ENCODE results near the gene SNN. TPM values are rescaled to one million over a fixed set of nuclear protein-coding genes. Genes with fewer than 3 reads are reported as not detected.

SNN gene
- total RNA-seq, 6 experiments from 2014 or later, result 3.5 to 7.9 (median 5.6) TPM

DNA sequence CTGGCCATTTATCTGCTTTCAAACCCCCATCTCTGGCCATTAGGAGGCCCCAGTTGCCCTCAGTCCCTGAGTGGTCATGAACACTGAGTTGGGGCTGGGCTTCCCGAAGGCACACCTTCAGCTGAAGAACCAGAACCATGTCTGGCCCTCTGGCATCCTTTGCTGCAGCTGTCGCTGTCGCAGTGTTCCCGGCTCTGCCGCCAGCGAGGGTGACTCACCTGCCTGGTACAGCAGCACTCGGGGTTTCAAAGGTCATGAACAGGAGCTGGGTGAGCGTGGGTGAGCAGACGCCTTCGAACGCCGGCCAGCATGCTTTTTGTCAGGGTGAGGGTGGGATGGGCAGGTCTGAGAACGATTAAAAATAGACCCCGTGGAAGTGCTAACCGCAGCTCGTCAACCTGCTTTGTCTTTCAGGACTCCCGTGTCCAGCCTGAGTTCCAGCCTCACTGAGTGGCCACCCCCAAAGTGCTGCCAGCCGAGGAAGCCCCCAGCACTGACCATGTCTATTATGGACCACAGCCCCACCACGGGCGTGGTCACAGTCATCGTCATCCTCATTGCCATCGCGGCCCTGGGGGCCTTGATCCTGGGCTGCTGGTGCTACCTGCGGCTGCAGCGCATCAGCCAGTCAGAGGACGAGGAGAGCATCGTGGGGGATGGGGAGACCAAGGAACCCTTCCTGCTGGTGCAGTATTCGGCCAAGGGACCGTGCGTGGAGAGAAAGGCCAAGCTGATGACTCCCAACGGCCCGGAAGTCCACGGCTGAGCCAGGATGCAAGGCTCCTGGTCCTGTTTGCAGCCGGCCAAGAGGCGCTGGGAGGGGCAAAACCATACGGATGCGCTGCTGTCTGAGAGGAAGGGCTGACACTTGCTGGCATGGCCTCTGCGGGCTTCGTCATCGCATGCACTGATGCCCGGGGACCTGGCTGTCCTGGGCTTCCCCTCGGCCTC is 7.6 kb downstream of the SNN start:
- H3K9me3 ChIP-seq, result no peaks in the 10 kb centered on the region
- intact Hi-C loops (cut with DNase I), result no loop called here
- ATAC-seq (peak; percentile 80 to 85 (median 83)), DNase-seq (peak; percentile 79 to 89 (median 82))
- TF ChIP-seq CTCF (IDR thresholded peaks at IDR 0.05), result peak in 1 of 4 donors; percentile 11
- no peak for TF ChIP-seq POLR2A (IDR thresholded peaks at IDR 0.05)
- peaks cover 6 to 37% (median 14%) of the 10 kb centered on the region in 4 donors for H3K36me3 ChIP-seq
- peaks cover 0 to 25% (median 0%) of the 10 kb centered on the region in 4 donors for H3K4me1 ChIP-seq
- WGBS (ENCODE audit: insufficient coverage, low coverage, low lambda C conversion rate, missing lambda C conversion rate), result 40% methylated on average over 3 of the region's 42 CpGs
- H3K27ac ChIP-seq, result peak overlapping the region in 1 of 3 donors; percentile 64
- no peaks in the 10 kb centered on the region for H3K27me3 ChIP-seq
- H3K4me3 ChIP-seq, result no peak overlapping the region

DNA sequence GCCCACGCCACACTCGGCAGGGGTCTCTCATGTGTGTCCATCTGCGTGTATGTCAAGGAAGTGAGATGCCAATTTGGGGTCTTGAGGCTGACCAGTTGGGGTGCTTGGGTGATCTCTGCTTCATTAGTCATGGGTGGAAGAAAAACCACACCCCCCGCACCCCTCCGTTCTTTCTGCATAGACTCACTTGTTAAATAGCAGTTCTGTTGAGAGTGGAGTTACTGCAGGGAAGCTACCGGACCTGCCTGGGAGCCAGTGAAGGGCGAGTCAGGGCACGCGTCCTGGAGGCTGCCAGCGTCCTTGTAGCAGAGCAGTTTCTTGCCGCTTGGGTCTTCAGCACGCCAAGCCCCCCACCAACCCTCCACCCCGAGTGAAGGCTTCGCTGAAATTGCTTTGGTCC is 8.5 kb downstream of the SNN start:
- Histone ChIP-seq H3K9me3 (no peaks in the 10 kb centered on the region), H3K4me1 (peaks cover 0 to 32% (median 0%) of the 10 kb centered on the region in 4 donors), H3K36me3 (peaks cover 6 to 37% (median 14%) of the 10 kb centered on the region in 4 donors), H3K27ac (no peak overlapping the region), H3K4me3 (no peak overlapping the region), H3K27me3 (no peaks in the 10 kb centered on the region)
- DNase-seq, result no peak
- no peak for TF ChIP-seq CTCF (IDR thresholded peaks at IDR 0.05)
- TF ChIP-seq POLR2A (IDR thresholded peaks at IDR 0.05), result no peak
- intact Hi-C loops (cut with DNase I), result no loop called here
- no peak for ATAC-seq
- 95% methylated on average over 3 of the region's 14 CpGs for WGBS (ENCODE audit: insufficient coverage, low coverage, low lambda C conversion rate, missing lambda C conversion rate)

- Histone ChIP-seq H3K27ac (peak overlapping the region in 2 of 3 donors; percentile 12 to 52), H3K4me1 (peaks cover 0 to 37% (median 0%) of the 10 kb centered on the region in 4 donors), H3K36me3 (peaks cover 6 to 37% (median 16%) of the 10 kb centered on the region in 4 donors), H3K9me3 (no peaks in the 10 kb centered on the region), H3K27me3 (no peaks in the 10 kb centered on the region), H3K4me3 (no peak overlapping the region)
- TF ChIP-seq POLR2A (IDR thresholded peaks at IDR 0.05) (no peak), CTCF (IDR thresholded peaks at IDR 0.05) (no peak)
- intact Hi-C loops (cut with DNase I), result no loop called here
- 59% methylated on average over 9 of the region's 9 CpGs for WGBS (ENCODE audit: insufficient coverage, low coverage, low lambda C conversion rate, missing lambda C conversion rate)
- ATAC-seq, result no peak
- DNase-seq, result no peak
Observed at GRCh38 chr16:11677451-11677951, 9.2 kb downstream of the SNN start.

GRCh38 chr16:11677959-11678881 is 10.0 kb downstream of the SNN start:
- WGBS (ENCODE audit: insufficient coverage, low coverage, low lambda C conversion rate, missing lambda C conversion rate), result 35% methylated on average over 15 of the region's 18 CpGs
- intact Hi-C loops (cut with DNase I), result no loop called here
- peaks cover 0 to 37% (median 0%) of the 10 kb centered on the region in 4 donors for H3K4me1 ChIP-seq
- ATAC-seq, result peak in 2 of 4 donors; percentile 26 to 34
- H3K9me3 ChIP-seq, result no peaks in the 10 kb centered on the region
- no peak overlapping the region for H3K4me3 ChIP-seq
- TF ChIP-seq POLR2A (IDR thresholded peaks at IDR 0.05) (no peak), CTCF (IDR thresholded peaks at IDR 0.05) (no peak)
- H3K27ac ChIP-seq, result peak overlapping the region; percentile 12 to 52 (median 13)
- peak in 1 of 3 donors; percentile 44 for DNase-seq
- no peaks in the 10 kb centered on the region for H3K27me3 ChIP-seq
- peaks cover 6 to 43% (median 19%) of the 10 kb centered on the region in 4 donors for H3K36me3 ChIP-seq
